Measurements from ENCODE around the gene ELL.
A peak's percentile ranks its signal among the peaks of the same experiment; 100 is the strongest.

The ELL gene

DNA sequence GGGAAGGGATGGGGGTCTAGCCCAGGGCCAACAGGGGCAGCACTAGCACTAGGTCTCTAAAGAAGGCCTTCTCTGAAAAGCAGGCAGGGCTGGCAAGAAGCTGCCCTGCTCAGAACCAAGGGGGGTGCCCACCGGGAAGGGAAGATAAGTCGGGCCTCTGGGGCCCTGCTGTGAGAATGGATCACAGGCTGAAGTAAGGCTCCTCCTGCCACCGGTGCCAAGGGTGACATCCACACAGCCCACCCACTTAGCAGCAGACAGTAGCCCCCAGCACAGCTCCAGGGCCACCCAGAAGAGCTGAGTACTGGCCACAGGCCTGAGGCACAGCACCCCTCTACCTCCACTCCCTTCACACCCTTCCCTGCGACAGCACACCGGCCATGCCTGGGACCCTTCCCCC, 5.9 kb downstream of the ELL start:
- no peak overlapping the region for H3K9ac ChIP-seq (ENCODE audit: low read length)
- H3K4me1 ChIP-seq (ENCODE audit: control insufficient read depth, insufficient read depth, low read length) = peaks cover 22% of the 10 kb centered on the region
- H3K36me3 ChIP-seq (ENCODE audit: control insufficient read depth, insufficient read depth, low read length) = no peaks in the 10 kb centered on the region
- H3K4me3 ChIP-seq (ENCODE audit: low read depth, low read length) = no peak overlapping the region
- H3K27me3 ChIP-seq (ENCODE audit: control insufficient read depth, insufficient read depth, low read length) = no peaks in the 10 kb centered on the region
- H3K27ac ChIP-seq (ENCODE audit: low read depth, low read length) = no peak overlapping the region
- H3K9me3 ChIP-seq (ENCODE audit: control insufficient read depth, insufficient read depth, low read depth, low read length) = no peaks in the 10 kb centered on the region

GRCh38 chr19:18514800-18515682, 6.8 kb downstream of the ELL start:
- no peak overlapping the region for H3K4me3 ChIP-seq (ENCODE audit: low read depth, low read length)
- peak overlapping the region; percentile 46 for H3K9ac ChIP-seq (ENCODE audit: low read length)
- H3K27ac ChIP-seq (ENCODE audit: low read depth, low read length) = no peak overlapping the region
- peaks cover 21% of the 10 kb centered on the region for H3K4me1 ChIP-seq (ENCODE audit: control insufficient read depth, insufficient read depth, low read length)
- H3K36me3 ChIP-seq (ENCODE audit: control insufficient read depth, insufficient read depth, low read length) = no peaks in the 10 kb centered on the region
- no peaks in the 10 kb centered on the region for H3K27me3 ChIP-seq (ENCODE audit: control insufficient read depth, insufficient read depth, low read length)
- no peaks in the 10 kb centered on the region for H3K9me3 ChIP-seq (ENCODE audit: control insufficient read depth, insufficient read depth, low read depth, low read length)

DNA sequence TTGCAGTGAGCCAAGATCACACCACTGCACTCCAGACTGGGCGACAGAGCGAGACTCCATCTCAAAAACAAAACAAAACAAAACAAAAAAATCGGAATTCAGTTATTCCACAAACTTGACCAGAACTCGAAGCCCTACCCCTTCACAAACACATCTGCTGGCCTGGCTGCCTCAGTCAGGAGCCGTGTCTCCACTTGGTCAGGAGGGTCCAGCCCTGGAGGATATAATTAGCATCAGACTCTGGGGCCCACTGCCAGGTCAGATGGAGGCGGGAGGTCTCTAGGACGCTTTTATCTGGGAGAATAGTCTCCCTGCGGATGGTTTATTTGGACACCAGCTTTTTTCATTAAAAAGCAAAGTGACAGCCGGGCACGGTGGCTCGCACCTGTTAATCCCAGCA, 8.0 kb downstream of the ELL start:
- no peak overlapping the region for H3K4me3 ChIP-seq (ENCODE audit: low read depth, low read length)
- H3K27ac ChIP-seq (ENCODE audit: low read depth, low read length) = no peak overlapping the region
- H3K4me1 ChIP-seq (ENCODE audit: control insufficient read depth, insufficient read depth, low read length) = peaks cover 20% of the 10 kb centered on the region; the same call in 1 of the 2 replicates

DNA sequence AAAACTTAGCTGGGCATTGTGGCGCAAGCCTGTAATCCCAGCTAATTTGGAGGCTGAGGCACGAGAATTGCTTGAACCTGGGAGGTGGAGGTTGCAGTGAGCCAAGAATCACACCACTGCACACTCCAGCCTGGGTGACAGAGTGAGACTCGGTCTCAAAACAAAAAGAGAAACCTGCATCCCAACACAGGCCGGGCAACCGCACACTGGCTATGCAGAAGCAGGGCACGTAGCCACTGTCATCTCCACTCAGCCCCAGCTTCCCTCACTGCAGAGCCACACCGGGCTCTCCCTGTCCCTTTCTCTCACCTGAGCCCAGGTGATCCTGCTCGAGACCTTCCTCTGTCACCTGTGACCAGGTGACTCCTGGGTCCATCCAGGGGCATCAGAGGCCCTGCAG, 11.7 kb downstream of the ELL start:
- Histone ChIP-seq H3K4me3 (ENCODE audit: low read depth, low read length) (no peak overlapping the region), H3K9ac (ENCODE audit: low read length) (no peak overlapping the region), H3K27me3 (ENCODE audit: control insufficient read depth, insufficient read depth, low read length) (no peaks in the 10 kb centered on the region), H3K4me1 (ENCODE audit: control insufficient read depth, insufficient read depth, low read length) (peaks cover 23% of the 10 kb centered on the region; the same call in 1 of the 2 replicates), H3K27ac (ENCODE audit: low read depth, low read length) (no peak overlapping the region), H3K36me3 (ENCODE audit: control insufficient read depth, insufficient read depth, low read length) (no peaks in the 10 kb centered on the region), H3K9me3 (ENCODE audit: control insufficient read depth, insufficient read depth, low read depth, low read length) (no peaks in the 10 kb centered on the region)

More for the DNA sequence above, 8.0 kb downstream of the ELL start:
- H3K9ac ChIP-seq (ENCODE audit: low read length) = no peak overlapping the region
- H3K36me3 ChIP-seq (ENCODE audit: control insufficient read depth, insufficient read depth, low read length) = no peaks in the 10 kb centered on the region
- no peaks in the 10 kb centered on the region for H3K27me3 ChIP-seq (ENCODE audit: control insufficient read depth, insufficient read depth, low read length)
- no peaks in the 10 kb centered on the region for H3K9me3 ChIP-seq (ENCODE audit: control insufficient read depth, insufficient read depth, low read depth, low read length)

- no peaks in the 10 kb centered on the region for H3K36me3 ChIP-seq (ENCODE audit: control insufficient read depth, insufficient read depth, low read length)
- H3K4me1 ChIP-seq (ENCODE audit: control insufficient read depth, insufficient read depth, low read length) = peaks cover 15% of the 10 kb centered on the region; the same call in 1 of the 2 replicates
- H3K9me3 ChIP-seq (ENCODE audit: control insufficient read depth, insufficient read depth, low read depth, low read length) = no peaks in the 10 kb centered on the region
- H3K27ac ChIP-seq (ENCODE audit: low read depth, low read length) = no peak overlapping the region
- no peaks in the 10 kb centered on the region for H3K27me3 ChIP-seq (ENCODE audit: control insufficient read depth, insufficient read depth, low read length)
- no peak overlapping the region for H3K9ac ChIP-seq (ENCODE audit: low read length)
- no peak overlapping the region for H3K4me3 ChIP-seq (ENCODE audit: low read depth, low read length)
These were observed 13.3 kb downstream of the ELL start for GRCh38 chr19:18508585-18508984.

- Histone ChIP-seq H3K4me1 (ENCODE audit: control insufficient read depth, insufficient read depth, low read length) (peaks cover 12% of the 10 kb centered on the region; the same call in 1 of the 2 replicates), H3K27ac (ENCODE audit: low read depth, low read length) (no peak overlapping the region), H3K4me3 (ENCODE audit: low read depth, low read length) (no peak overlapping the region)
These were observed 14.0 kb downstream of the ELL start for GRCh38 chr19:18507727-18508440.

GRCh38 chr19:18507021-18507726, 14.7 kb downstream of the ELL start:
- peaks cover 12% of the 10 kb centered on the region; the same call in 1 of the 2 replicates for H3K4me1 ChIP-seq (ENCODE audit: control insufficient read depth, insufficient read depth, low read length)
- no peak overlapping the region for H3K4me3 ChIP-seq (ENCODE audit: low read depth, low read length)
- no peaks in the 10 kb centered on the region for H3K9me3 ChIP-seq (ENCODE audit: control insufficient read depth, insufficient read depth, low read depth, low read length)
- no peaks in the 10 kb centered on the region for H3K36me3 ChIP-seq (ENCODE audit: control insufficient read depth, insufficient read depth, low read length)
- no peak overlapping the region for H3K9ac ChIP-seq (ENCODE audit: low read length)
- H3K27ac ChIP-seq (ENCODE audit: low read depth, low read length) = no peak overlapping the region
- H3K27me3 ChIP-seq (ENCODE audit: control insufficient read depth, insufficient read depth, low read length) = no peaks in the 10 kb centered on the region

More at GRCh38 chr19:18507727-18508440, 14.0 kb downstream of the ELL start:
- H3K9me3 ChIP-seq (ENCODE audit: control insufficient read depth, insufficient read depth, low read depth, low read length) = no peaks in the 10 kb centered on the region
- no peaks in the 10 kb centered on the region for H3K36me3 ChIP-seq (ENCODE audit: control insufficient read depth, insufficient read depth, low read length)
- no peak overlapping the region for H3K9ac ChIP-seq (ENCODE audit: low read length)
- no peaks in the 10 kb centered on the region for H3K27me3 ChIP-seq (ENCODE audit: control insufficient read depth, insufficient read depth, low read length)

DNA sequence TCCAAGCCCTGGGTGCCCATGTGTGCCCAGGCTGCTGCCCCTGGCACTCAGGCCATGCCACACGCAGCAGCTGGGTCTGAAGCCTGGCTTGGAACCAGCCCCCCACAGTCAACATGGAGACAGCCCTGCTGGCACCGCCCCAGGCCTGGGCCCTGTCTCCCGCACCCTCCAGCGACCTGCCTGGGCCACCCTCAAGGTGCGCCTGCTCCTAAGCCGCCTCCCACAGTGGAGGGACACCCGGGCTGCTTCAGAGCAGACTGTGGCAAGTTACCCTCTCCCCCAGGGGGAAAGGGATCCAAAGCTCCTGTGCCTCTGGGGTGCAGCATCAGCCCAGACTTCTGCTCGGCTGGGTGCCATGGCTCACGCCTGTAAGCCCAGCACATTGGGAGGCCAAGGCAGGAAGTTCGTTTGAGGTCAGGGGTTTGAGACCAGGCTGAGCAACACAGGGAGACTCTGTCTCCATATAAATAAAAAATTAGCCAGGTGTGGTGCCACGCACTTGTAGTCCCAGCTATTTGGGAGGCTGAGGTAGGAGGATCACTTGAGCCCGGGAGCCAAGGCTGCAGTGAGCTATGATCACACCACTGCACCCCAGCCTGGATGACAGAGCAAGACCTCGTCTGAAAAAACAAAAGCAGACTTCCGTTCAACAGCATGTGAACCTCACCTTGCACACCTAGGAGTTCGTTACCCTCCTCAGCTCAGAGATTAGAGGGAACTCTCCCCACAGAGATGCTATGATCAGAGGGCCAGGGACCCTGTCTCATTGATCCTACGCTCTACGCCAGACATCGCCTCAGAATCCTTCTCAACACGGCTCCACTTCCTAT, 15.6 kb downstream of the ELL start:
- H3K36me3 ChIP-seq (ENCODE audit: control insufficient read depth, insufficient read depth, low read length) = no peaks in the 10 kb centered on the region
- H3K27ac ChIP-seq (ENCODE audit: low read depth, low read length) = no peak overlapping the region
- H3K9me3 ChIP-seq (ENCODE audit: control insufficient read depth, insufficient read depth, low read depth, low read length) = no peaks in the 10 kb centered on the region
- no peak overlapping the region for H3K4me3 ChIP-seq (ENCODE audit: low read depth, low read length)
- H3K27me3 ChIP-seq (ENCODE audit: control insufficient read depth, insufficient read depth, low read length) = no peaks in the 10 kb centered on the region
- peaks cover 12% of the 10 kb centered on the region; the same call in 1 of the 2 replicates for H3K4me1 ChIP-seq (ENCODE audit: control insufficient read depth, insufficient read depth, low read length)
- no peak overlapping the region for H3K9ac ChIP-seq (ENCODE audit: low read length)

DNA sequence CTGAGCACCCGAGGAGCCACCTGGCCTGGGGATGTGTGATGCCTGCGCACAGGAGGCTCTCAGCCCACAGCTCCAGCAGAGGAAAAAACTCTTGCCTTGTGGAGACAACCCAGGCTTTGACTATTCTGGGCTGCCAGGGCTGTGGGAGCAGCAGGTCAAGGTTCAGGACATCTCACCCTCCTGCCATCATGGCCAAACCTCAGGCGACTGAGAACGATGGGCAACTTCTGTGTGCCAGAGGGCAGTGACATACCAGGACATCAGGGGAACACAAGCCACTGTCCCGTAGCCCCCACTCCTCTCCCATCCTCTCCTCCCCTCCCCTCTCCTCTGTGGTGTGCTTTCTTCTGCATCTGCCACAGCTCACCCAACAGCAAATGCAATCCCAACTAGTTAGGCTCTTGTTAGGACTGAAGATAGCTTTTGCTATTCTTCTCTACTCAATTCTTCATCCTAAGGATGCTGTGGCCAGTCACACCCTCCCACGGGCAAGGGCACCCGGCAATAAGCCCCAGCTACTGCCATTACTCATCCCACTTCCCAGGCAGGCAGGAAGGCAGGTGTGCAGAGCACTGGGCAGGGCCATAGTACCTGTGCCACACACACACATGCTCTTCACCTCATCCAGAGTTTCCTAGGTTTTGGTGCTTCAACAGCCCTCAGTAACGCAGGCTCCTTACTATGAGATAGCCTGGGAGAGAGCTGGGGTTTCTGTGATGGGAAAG, 16.8 kb downstream of the ELL start:
- Histone ChIP-seq H3K36me3 (ENCODE audit: control insufficient read depth, insufficient read depth, low read length) (no peaks in the 10 kb centered on the region), H3K9me3 (ENCODE audit: control insufficient read depth, insufficient read depth, low read depth, low read length) (no peaks in the 10 kb centered on the region), H3K9ac (ENCODE audit: low read length) (no peak overlapping the region), H3K27me3 (ENCODE audit: control insufficient read depth, insufficient read depth, low read length) (no peaks in the 10 kb centered on the region), H3K4me3 (ENCODE audit: low read depth, low read length) (no peak overlapping the region), H3K4me1 (ENCODE audit: control insufficient read depth, insufficient read depth, low read length) (peaks cover 12% of the 10 kb centered on the region; the same call in 1 of the 2 replicates), H3K27ac (ENCODE audit: low read depth, low read length) (no peak overlapping the region)
